ENCODE data around the gene CRK. TPM values are rescaled to one million over a fixed set of nuclear protein-coding genes. Genes with fewer than 3 reads are reported as not detected.
A peak's percentile ranks its signal among the peaks of the same experiment; 100 is the strongest.

Gene CRK
- total and polyA plus RNA-seq, 2 of the 4 experiments (the other 2 are of a cell fraction) = 57.6 to 100 TPM

- in situ Hi-C loops (cut with MboI; ENCODE audit: low sequenced_read_pairs) = no loop called here
- no peak overlapping the region for H3K4me3 ChIP-seq (ENCODE audit: insufficient read depth, low read depth, low read length)
Measured at GRCh38 chr17:1422885-1423284, 33.1 kb downstream of the CRK start.

More at GRCh38 chr17:1422885-1423284, 33.1 kb downstream of the CRK start:
- BruUV-seq (replicated peaks) = no TSS peak
- no peak overlapping the region for H3K56ac ChIP-seq (ENCODE audit: extremely low read depth, insufficient read depth, low read length)
- H3K9me1 ChIP-seq (ENCODE audit: insufficient read depth, low read length) = peaks cover 24% of the 10 kb centered on the region
- peak overlapping the region; percentile 80 for H3K4me2 ChIP-seq (ENCODE audit: low read depth, low read length)
- ChIA-PET POLR2A (ENCODE audit: unreplicated experiment) (no interaction called here), CTCF (interaction anchor here (1.4 kb wide), 1 partner anchor 56 kb away, joined by 3 read pairs; no protein-coding TSS in a partner anchor)
- peak overlapping the region; percentile 29; the same call in 1 of the 2 replicates for H3K27ac ChIP-seq (ENCODE audit: insufficient read depth, low read length)
- 0 out of 2 replicates have a peak overlapping the region, but pooled peaks have one; percentile 17 for H3K4ac ChIP-seq (ENCODE audit: low read depth, low read length)
- peaks cover 17 to 66% of the 10 kb centered on the region in 2 experiments for H3K79me1 ChIP-seq (ENCODE audit: low read depth in 1 of 2, low read length in 2 of 2)
- ATAC-seq (ENCODE audit: low read depth) (peak; percentile 95), DNase-seq (peak; percentile 98)
- H2AK9ac ChIP-seq (replicated peaks; ENCODE audit: low read depth, low read length, poor library complexity) = no peak overlapping the region
- H3K23ac ChIP-seq (ENCODE audit: low read depth, low read length) = peak overlapping the region; percentile 17; the same call in 1 of the 2 replicates
- no peak overlapping the region for H2BK120ac ChIP-seq (ENCODE audit: low read depth, low read length)
- H3K36me3 ChIP-seq (ENCODE audit: control insufficient read depth, insufficient read depth, low read length) = peaks cover 21% of the 10 kb centered on the region
- no peak overlapping the region for H3K18ac ChIP-seq (ENCODE audit: low read depth, low read length)
- H2BK5ac ChIP-seq (ENCODE audit: low read depth, low read length, poor library complexity, severe bottlenecking) = peak overlapping the region; percentile 73
- H3K9me3 ChIP-seq (ENCODE audit: control insufficient read depth, insufficient read depth, low read length) = no peaks in the 10 kb centered on the region
- H2AK5ac ChIP-seq (ENCODE audit: low read depth, low read length) = no peak overlapping the region
- H2AFZ ChIP-seq (replicated peaks; ENCODE audit: low read length, poor library complexity) = no peak overlapping the region
- H2BK15ac ChIP-seq (ENCODE audit: low read depth, low read length) = no peak overlapping the region
- H3K4me1 ChIP-seq (ENCODE audit: control insufficient read depth, insufficient read depth, low read length) = peaks cover 15% of the 10 kb centered on the region
- H3K27me3 ChIP-seq (ENCODE audit: control insufficient read depth, insufficient read depth, low read length) = no peaks in the 10 kb centered on the region
- H2BK20ac ChIP-seq (ENCODE audit: low read depth, low read length) = no peak overlapping the region
- dilution Hi-C loops (cut with HindIII; ENCODE audit: low sequenced_read_pairs, unreplicated experiment) = no loop called here
- TF ChIP-seq, protein P1, sequence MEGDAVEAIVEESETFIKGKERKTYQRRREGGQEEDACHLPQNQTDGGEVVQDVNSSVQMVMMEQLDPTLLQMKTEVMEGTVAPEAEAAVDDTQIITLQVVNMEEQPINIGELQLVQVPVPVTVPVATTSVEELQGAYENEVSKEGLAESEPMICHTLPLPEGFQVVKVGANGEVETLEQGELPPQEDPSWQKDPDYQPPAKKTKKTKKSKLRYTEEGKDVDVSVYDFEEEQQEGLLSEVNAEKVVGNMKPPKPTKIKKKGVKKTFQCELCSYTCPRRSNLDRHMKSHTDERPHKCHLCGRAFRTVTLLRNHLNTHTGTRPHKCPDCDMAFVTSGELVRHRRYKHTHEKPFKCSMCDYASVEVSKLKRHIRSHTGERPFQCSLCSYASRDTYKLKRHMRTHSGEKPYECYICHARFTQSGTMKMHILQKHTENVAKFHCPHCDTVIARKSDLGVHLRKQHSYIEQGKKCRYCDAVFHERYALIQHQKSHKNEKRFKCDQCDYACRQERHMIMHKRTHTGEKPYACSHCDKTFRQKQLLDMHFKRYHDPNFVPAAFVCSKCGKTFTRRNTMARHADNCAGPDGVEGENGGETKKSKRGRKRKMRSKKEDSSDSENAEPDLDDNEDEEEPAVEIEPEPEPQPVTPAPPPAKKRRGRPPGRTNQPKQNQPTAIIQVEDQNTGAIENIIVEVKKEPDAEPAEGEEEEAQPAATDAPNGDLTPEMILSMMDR (conservative IDR thresholded peaks at IDR 0.05; ENCODE audit: low read depth, low read length) = no peak
- no peak for TF ChIP-seq POLR2A (IDR thresholded peaks at IDR 0.05; ENCODE audit: low read depth, low read length)
- TF ChIP-seq RAD21 (IDR thresholded peaks at IDR 0.05; ENCODE audit: low read length) = no peak; the same call in 1 of the 2 replicates
- TF ChIP-seq, protein P2, sequence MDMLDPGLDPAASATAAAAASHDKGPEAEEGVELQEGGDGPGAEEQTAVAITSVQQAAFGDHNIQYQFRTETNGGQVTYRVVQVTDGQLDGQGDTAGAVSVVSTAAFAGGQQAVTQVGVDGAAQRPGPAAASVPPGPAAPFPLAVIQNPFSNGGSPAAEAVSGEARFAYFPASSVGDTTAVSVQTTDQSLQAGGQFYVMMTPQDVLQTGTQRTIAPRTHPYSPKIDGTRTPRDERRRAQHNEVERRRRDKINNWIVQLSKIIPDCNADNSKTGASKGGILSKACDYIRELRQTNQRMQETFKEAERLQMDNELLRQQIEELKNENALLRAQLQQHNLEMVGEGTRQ (IDR thresholded peaks at IDR 0.05; ENCODE audit: low read depth, low read length) = 0 out of 2 replicates have a peak, but pooled peaks have one; percentile 2
- TF ChIP-seq NFE2L2 (IDR thresholded peaks at IDR 0.05; ENCODE audit: low read depth, low read length) = 0 out of 2 replicates have a peak, but pooled peaks have one; percentile 31
- TF ChIP-seq RFX5 (IDR thresholded peaks at IDR 0.05; ENCODE audit: low read depth, low read length) = no peak
- no peak for TF ChIP-seq MAFK (IDR thresholded peaks at IDR 0.05; ENCODE audit: low read depth, low read length)
- peak; percentile 90 for TF ChIP-seq CEBPB (IDR thresholded peaks at IDR 0.05; ENCODE audit: low read depth, low read length)
- TF ChIP-seq RCOR1 (IDR thresholded peaks at IDR 0.05; ENCODE audit: insufficient replicate concordance, low read length) = no peak
- no peak for TF ChIP-seq CHD1 (IDR thresholded peaks at IDR 0.05; ENCODE audit: low read depth, low read length)
- TF ChIP-seq MXI1 (IDR thresholded peaks at IDR 0.05; ENCODE audit: borderline replicate concordance, low read depth, low read length) = peak; percentile 83; the same call in 1 of the 2 replicates
- peak; percentile 94 for TF ChIP-seq FOS (IDR thresholded peaks at IDR 0.05; ENCODE audit: low read depth, low read length)
- TF ChIP-seq SMC3 (IDR thresholded peaks at IDR 0.05; ENCODE audit: low read depth, low read length) = no peak
- TF ChIP-seq BHLHE40 (IDR thresholded peaks at IDR 0.05; ENCODE audit: low read depth, low read length) = peak; percentile 46; the same call in 1 of the 2 replicates
- 0 out of 2 replicates have a peak, but pooled peaks have one; percentile 24 for TF ChIP-seq MAZ (IDR thresholded peaks at IDR 0.05; ENCODE audit: borderline replicate concordance, low read depth, low read length)
- no peak for TF ChIP-seq ELK1 (IDR thresholded peaks at IDR 0.05; ENCODE audit: borderline replicate concordance, low read depth, low read length)
- 0 out of 4 replicates have a peak overlapping the region, but pooled peaks of 1 of the 2 experiments have one; percentile 38 for H4K8ac ChIP-seq (ENCODE audit: low read depth in 2 of 2, low read length in 2 of 2)
- H4K20me1 ChIP-seq (ENCODE audit: insufficient read depth, low read length) = peaks cover 56% of the 10 kb centered on the region
- no peak overlapping the region for H3K14ac ChIP-seq (replicated peaks; ENCODE audit: low read depth, low read length)
- H3K9ac ChIP-seq (ENCODE audit: low read depth, low read length) = no peak overlapping the region
- intact Hi-C loops (cut with micrococcal nuclease) = no loop called here
- no CpG with 5 or more reads among the region's 7 CpGs for WGBS, 2 experiments (ENCODE audit: extremely low coverage in 2 of 2, insufficient read length in 1 of 2)
- H4K91ac ChIP-seq (ENCODE audit: insufficient read depth, low read depth, low read length) = no peak overlapping the region
- H4K5ac ChIP-seq (ENCODE audit: low read depth, low read length) = no peak overlapping the region
